Gastroesophageal sphincter (tissue), 4 donors: Measurements from ENCODE around the gene ANGPT4. TPM values are rescaled to one million over a fixed set of nuclear protein-coding genes. Genes with fewer than 3 reads are reported as not detected.

ENCODE experiments used
- ATAC-seq: fragments of 150-250 bp; one replicate; pipeline ENCODE4 v1.9.1; 2016; ENCODE audit warnings: mild to moderate bottlenecking, moderate library complexity
- H3K27ac ChIP-seq, 4 donors: fragments of 200-600 bp; sonication (generic) in 3 of 4; 1 replicate in 3 of 4; 2 replicates in 1 of 4; pipeline ENCODE4 v1.5.1; 2016 to 2019
- H3K27me3 ChIP-seq: fragments of 200-600 bp; sonication (generic); one replicate; pipeline ENCODE4 v1.5.1; 2019
- H3K36me3 ChIP-seq, 2 donors: fragments of 200-600 bp; sonication (generic); one replicate each; pipeline ENCODE4 v1.5.1; 2019; ENCODE audit warnings: control low read depth in 1 of 2
- H3K4me1 ChIP-seq, 3 donors: fragments of 200-600 bp; sonication (generic); 1 replicate in 2 of 3; 2 replicates in 1 of 3; pipeline ENCODE4 v1.5.1; 2016 to 2019; ENCODE audit warnings: control low read depth in 2 of 3
- H3K4me3 ChIP-seq, 2 donors: fragments of 200-600 bp; sonication (generic); one replicate each; pipeline ENCODE4 v1.5.1; 2019; ENCODE audit warnings: mild to moderate bottlenecking in 1 of 2, moderate library complexity in 1 of 2
- H3K9me3 ChIP-seq, 3 donors: fragments of 200-600 bp; sonication (generic); one replicate each; pipeline ENCODE4 v1.5.1; 2017 to 2019; ENCODE audit warnings: control low read depth in 2 of 3
- EP300 ChIP-seq: sonication (generic); formaldehyde crosslinking; IDR thresholded peaks from one replicate; pipeline ENCODE4 v1.6.1; 2017; ENCODE audit warnings: antibody characterized with exemption, mild to moderate bottlenecking
- POLR2A ChIP-seq, 2 donors: fragments of 450-650 bp; IDR thresholded peaks; one replicate each; pipeline ENCODE4 v1.6.1; 2017; ENCODE audit warnings: antibody characterized with exemption in 2 of 2, mild to moderate bottlenecking in 2 of 2, moderate library complexity in 1 of 2
- POLR2AphosphoS5 ChIP-seq: sonication (generic); formaldehyde crosslinking; IDR thresholded peaks from one replicate; pipeline ENCODE4 v1.6.1; 2017; ENCODE audit warnings: antibody characterized with exemption
- WGBS, 2 donors: methylation state at CpG; one replicate each; pipeline ENCODE4 v1.1.5; 2018; ENCODE audit warnings: low coverage in 1 of 2; 5-methylcytosine and 5-hydroxymethylcytosine counted together
- total RNA-seq, 4 donors: library from RNA; depleted of rRNA; stranded (reverse); fragments of >200 nt; gene quantifications; one replicate each; pipeline ENCODE4 v1.1.0, GENCODE V29; 2016
- TF ChIP-seq, protein P1 (sequence below), 4 experiments: fragments of 200-600 bp in 2 of 4; fragments of 450-650 bp in 2 of 4; sonication (generic) in 1 of 4; IDR thresholded peaks; one replicate each; pipeline ENCODE4 v1.5.1; 2017 to 2019; ENCODE audit warnings: antibody characterized with exemption in 4 of 4, mild to moderate bottlenecking in 2 of 4, moderate library complexity in 2 of 4

The ANGPT4 gene
- total RNA-seq, 4 donors from 2014 or later: 0.13 to 0.58 (median 0.15) TPM; not detected in 1

- Histone ChIP-seq H3K4me3 (peak within 1 kb of the TSS; percentile 53 to 87), H3K36me3 (no peaks in the 10 kb centered on the region), H3K27me3 (no peaks in the 10 kb centered on the region), H3K4me1 (peaks cover 0 to 29% (median 0%) of the 10 kb centered on the region in 3 donors), H3K27ac (peak within 1 kb of the TSS in 3 of 4 donors; percentile 74 to 82 (median 75)), H3K9me3 (peaks cover 0 to 9% (median 0%) of the 10 kb centered on the region in 3 donors)
- 0% methylated on average over 3 of the region's 64 CpGs; no CpG with 5 or more reads in 1 of the 2 donors for WGBS, 2 donors
- TF ChIP-seq POLR2A (IDR thresholded peaks at IDR 0.05): peak in 1 of 2 donors; percentile 18
- TF ChIP-seq EP300: no peak
- peak; percentile 58 for TF ChIP-seq POLR2AphosphoS5
- peak; percentile 99 for ATAC-seq
These were observed 82.5 kb downstream of the ANGPT4 start, which contains the start of gene FAM110A for GRCh38 chr20:833450-834150. Gene FAM110A (plus strand): TSS chr20:833715. CDS start chr20:844805, 11,090 bp downstream.

DNA sequence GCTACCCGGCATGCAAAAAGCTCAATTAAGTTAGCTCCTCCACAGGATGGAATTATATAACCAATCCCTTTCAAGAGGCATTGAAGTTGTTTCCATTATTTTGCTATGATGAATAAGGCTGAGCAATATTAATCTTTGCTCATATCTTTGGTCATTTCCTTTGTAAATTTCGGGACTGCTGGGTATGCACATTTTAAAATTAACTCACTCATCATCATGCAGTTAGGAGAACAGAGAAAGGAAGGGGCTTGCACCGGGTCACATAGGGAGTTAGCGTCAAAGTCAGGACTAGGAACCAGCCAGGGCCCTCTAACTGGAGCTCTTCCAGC, 83.0 kb downstream of the ANGPT4 start:
- H3K27ac ChIP-seq: peak overlapping the region in 3 of 4 donors; percentile 74 to 82 (median 75)
- 0 to 2% methylated on average over 1 to 4 of the region's 4 CpGs for WGBS, 2 donors
- TF ChIP-seq POLR2A (IDR thresholded peaks at IDR 0.05) (no peak), POLR2AphosphoS5 (no peak), EP300 (no peak)
- TF ChIP-seq, protein P1, sequence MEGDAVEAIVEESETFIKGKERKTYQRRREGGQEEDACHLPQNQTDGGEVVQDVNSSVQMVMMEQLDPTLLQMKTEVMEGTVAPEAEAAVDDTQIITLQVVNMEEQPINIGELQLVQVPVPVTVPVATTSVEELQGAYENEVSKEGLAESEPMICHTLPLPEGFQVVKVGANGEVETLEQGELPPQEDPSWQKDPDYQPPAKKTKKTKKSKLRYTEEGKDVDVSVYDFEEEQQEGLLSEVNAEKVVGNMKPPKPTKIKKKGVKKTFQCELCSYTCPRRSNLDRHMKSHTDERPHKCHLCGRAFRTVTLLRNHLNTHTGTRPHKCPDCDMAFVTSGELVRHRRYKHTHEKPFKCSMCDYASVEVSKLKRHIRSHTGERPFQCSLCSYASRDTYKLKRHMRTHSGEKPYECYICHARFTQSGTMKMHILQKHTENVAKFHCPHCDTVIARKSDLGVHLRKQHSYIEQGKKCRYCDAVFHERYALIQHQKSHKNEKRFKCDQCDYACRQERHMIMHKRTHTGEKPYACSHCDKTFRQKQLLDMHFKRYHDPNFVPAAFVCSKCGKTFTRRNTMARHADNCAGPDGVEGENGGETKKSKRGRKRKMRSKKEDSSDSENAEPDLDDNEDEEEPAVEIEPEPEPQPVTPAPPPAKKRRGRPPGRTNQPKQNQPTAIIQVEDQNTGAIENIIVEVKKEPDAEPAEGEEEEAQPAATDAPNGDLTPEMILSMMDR (IDR thresholded peaks at IDR 0.05): no peak
- H3K9me3 ChIP-seq: peaks cover 0 to 4% (median 0%) of the 10 kb centered on the region in 3 donors
- peak; percentile 46 for ATAC-seq
- H3K27me3 ChIP-seq: no peaks in the 10 kb centered on the region
- H3K4me3 ChIP-seq: peak overlapping the region; percentile 53 to 87
- peaks cover 0 to 29% (median 0%) of the 10 kb centered on the region in 3 donors for H3K4me1 ChIP-seq
- H3K36me3 ChIP-seq: no peaks in the 10 kb centered on the region

- Histone ChIP-seq H3K4me1 (peaks cover 0 to 29% (median 0%) of the 10 kb centered on the region in 3 donors), H3K27ac (no peak overlapping the region), H3K9me3 (no peaks in the 10 kb centered on the region), H3K36me3 (no peaks in the 10 kb centered on the region), H3K27me3 (no peaks in the 10 kb centered on the region), H3K4me3 (no peak overlapping the region)
- ATAC-seq: no peak
- WGBS, 2 donors: 91 to 94% methylated on average over 3 of the region's 3 CpGs
- TF ChIP-seq POLR2A (IDR thresholded peaks at IDR 0.05): no peak
- no peak for TF ChIP-seq POLR2AphosphoS5
- no peak for TF ChIP-seq EP300
- TF ChIP-seq, protein P1 (IDR thresholded peaks at IDR 0.05): no peak
These were observed 84.2 kb downstream of the ANGPT4 start for GRCh38 chr20:831956-832355.

GRCh38 chr20:831251-831650, 84.9 kb downstream of the ANGPT4 start:
- Histone ChIP-seq H3K4me1 (peaks cover 0 to 29% (median 0%) of the 10 kb centered on the region in 3 donors), H3K4me3 (no peak overlapping the region), H3K36me3 (no peaks in the 10 kb centered on the region), H3K27me3 (no peaks in the 10 kb centered on the region), H3K9me3 (no peaks in the 10 kb centered on the region), H3K27ac (no peak overlapping the region)
- 72 to 86% methylated on average over 3 of the region's 3 CpGs for WGBS, 2 donors
- TF ChIP-seq, protein P1 (IDR thresholded peaks at IDR 0.05): no peak
- TF ChIP-seq EP300 (no peak), POLR2AphosphoS5 (no peak), POLR2A (IDR thresholded peaks at IDR 0.05) (no peak)
- ATAC-seq: no peak

DNA sequence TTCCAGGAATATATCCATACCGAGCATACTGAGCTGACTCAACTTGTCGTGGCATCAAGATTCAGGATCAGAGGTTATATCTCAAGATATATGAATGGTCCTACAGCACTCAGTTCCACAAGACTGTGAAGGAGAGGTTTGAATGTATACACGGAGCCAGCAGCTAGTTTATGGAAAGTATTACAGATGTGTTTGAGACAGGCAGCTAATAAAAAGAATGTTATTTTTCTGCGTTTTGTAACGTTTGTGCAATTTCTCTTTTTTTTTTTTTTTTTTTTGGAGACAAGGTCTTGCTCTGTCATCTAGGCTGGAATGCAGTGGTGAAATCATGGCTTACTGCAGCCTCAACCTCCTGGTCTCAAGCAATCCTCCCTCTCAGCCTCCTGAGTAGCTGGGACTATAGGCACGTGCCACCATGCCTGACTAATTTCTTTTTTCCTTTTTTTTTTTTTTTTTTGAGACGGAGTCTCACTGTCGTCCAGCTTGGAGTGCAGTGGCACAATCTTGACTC, 86.1 kb downstream of the ANGPT4 start:
- Histone ChIP-seq H3K36me3 (no peaks in the 10 kb centered on the region), H3K9me3 (no peaks in the 10 kb centered on the region), H3K27me3 (no peaks in the 10 kb centered on the region), H3K4me1 (peaks cover 0 to 19% (median 0%) of the 10 kb centered on the region in 3 donors), H3K27ac (no peak overlapping the region), H3K4me3 (no peak overlapping the region)
- TF ChIP-seq EP300: no peak
- TF ChIP-seq, protein P1 (IDR thresholded peaks at IDR 0.05): no peak
- no peak for TF ChIP-seq POLR2A (IDR thresholded peaks at IDR 0.05)
- TF ChIP-seq POLR2AphosphoS5: no peak
- WGBS, 2 donors: 45 to 48% methylated on average over 8 of the region's 8 CpGs
- no peak for ATAC-seq
